Uterus (tissue), 4 donors: ENCODE data around the gene CSDE1. TPM values are rescaled to one million over a fixed set of nuclear protein-coding genes. Genes with fewer than 3 reads are reported as not detected.

Experiments
- DNase-seq, 2 donors: peaks; one replicate each; pipeline ENCODE4 v3.0.0-alpha.2; 2019 to 2020
- H3K27ac ChIP-seq, 2 donors: fragments of 200-600 bp; sonication (generic); 1 replicate in 1 of 2; 2 replicates in 1 of 2; pipeline ENCODE4 v1.5.1; 2016 to 2018
- H3K27me3 ChIP-seq, 2 donors: fragments of 200-600 bp; sonication (generic); one replicate each; pipeline ENCODE4 v1.5.1; 2018 to 2019; ENCODE audit warnings: control low read depth in 1 of 2
- H3K36me3 ChIP-seq, 2 donors: fragments of 200-600 bp; sonication (generic); one replicate each; pipeline ENCODE4 v1.5.1; 2019; ENCODE audit warnings: control low read depth in 1 of 2
- H3K4me1 ChIP-seq, 2 donors: fragments of 200-600 bp; sonication (generic); one replicate each; pipeline ENCODE4 v1.5.1; 2018 to 2019; ENCODE audit warnings: control low read depth in 1 of 2
- H3K4me3 ChIP-seq, 2 donors: fragments of 200-600 bp; sonication (generic); 1 replicate in 1 of 2; 2 replicates in 1 of 2; pipeline ENCODE4 v1.5.1; 2018 to 2019; ENCODE audit warnings: mild to moderate bottlenecking in 1 of 2
- H3K9me3 ChIP-seq, 2 donors: fragments of 200-600 bp; sonication (generic); one replicate each; pipeline ENCODE4 v1.5.1; 2019; ENCODE audit warnings: control low read depth in 1 of 2
- POLR2A ChIP-seq, 2 donors: fragments of 450-650 bp; IDR thresholded peaks; one replicate each; pipeline ENCODE4 v1.6.1; 2016; ENCODE audit warnings: antibody characterized with exemption in 2 of 2, mild to moderate bottlenecking in 1 of 2, moderate library complexity in 1 of 2
- intact Hi-C: fragments of 100-400 bp; cut with DNase I; formaldehyde crosslinking; loops from one replicate; pipeline ENCODE4 v1.15.1; 2023; ENCODE audit warnings: low total_unique reads
- total RNA-seq, 4 donors: library from RNA; depleted of rRNA in 3 of 4; stranded (reverse); fragments of >200 nt in 3 of 4; gene quantifications; one replicate each; pipeline versions ENCODE4 v1.1.0 to v1.2.4, GENCODE V29; 2014 to 2023
- TF ChIP-seq, protein P1 (sequence below), 4 experiments: fragments of 200-600 bp in 2 of 4; fragments of 450-650 bp in 2 of 4; sonication (generic) in 2 of 4; IDR thresholded peaks; one replicate each; pipeline ENCODE4 v1.5.1; 2016 to 2019; ENCODE audit warnings: antibody characterized with exemption in 4 of 4, mild to moderate bottlenecking in 2 of 4, moderate library complexity in 1 of 4
- donor health status: DM: yes; HTN: yes; CAD: no.

CSDE1 gene
- total RNA-seq, 4 donors from 2014 or later: 247 to 1,200 (median 856) TPM

DNA sequence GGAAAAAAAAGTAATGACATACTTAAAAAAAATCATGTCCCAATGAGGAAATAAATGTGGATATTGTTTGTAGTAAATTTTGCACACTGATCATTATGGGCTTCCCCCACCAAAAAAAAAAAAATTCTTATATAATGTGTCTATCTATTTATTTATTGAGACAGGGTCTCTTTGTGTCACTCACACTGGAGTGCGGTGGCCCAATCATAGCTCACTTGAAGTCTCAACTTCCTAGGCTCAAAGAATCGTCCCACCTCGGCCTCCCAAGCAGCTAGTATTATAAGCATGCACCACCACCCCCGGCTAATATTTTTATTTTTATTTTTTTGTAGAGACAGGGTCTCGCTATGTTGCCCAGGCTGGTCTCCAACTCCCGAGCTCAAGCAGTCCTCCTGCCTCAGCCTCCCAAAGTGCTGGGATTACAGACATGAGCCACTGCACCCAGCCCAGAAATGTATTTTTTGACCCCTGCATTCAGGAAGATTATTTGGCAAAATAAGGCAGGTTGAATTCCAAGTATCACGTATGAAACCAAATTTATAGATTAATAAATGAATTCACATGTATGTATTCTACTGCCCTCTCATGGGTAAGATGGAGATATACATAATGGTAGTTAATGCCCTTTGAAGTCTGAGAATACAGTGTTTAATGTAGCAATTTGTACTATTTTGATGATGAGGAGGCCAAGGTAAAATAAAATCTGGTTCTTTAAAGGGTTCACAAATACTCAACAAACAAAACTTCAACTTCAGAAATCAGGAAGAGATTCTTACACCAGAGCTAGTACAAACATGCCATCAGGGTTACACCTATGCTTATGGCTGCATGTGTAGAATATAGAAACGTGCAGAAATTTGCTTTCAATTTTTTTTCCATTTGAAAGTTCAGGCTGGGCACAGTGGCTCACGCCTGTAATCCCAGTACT, 86.5 kb downstream of the CSDE1 start:
- Histone ChIP-seq H3K4me1 (no peaks in the 10 kb centered on the region), H3K27me3 (no peaks in the 10 kb centered on the region), H3K36me3 (no peaks in the 10 kb centered on the region), H3K27ac (no peak overlapping the region), H3K4me3 (no peak overlapping the region), H3K9me3 (no peaks in the 10 kb centered on the region)
- DNase-seq: no peak
- intact Hi-C loops: no loop called here
- TF ChIP-seq, protein P1, sequence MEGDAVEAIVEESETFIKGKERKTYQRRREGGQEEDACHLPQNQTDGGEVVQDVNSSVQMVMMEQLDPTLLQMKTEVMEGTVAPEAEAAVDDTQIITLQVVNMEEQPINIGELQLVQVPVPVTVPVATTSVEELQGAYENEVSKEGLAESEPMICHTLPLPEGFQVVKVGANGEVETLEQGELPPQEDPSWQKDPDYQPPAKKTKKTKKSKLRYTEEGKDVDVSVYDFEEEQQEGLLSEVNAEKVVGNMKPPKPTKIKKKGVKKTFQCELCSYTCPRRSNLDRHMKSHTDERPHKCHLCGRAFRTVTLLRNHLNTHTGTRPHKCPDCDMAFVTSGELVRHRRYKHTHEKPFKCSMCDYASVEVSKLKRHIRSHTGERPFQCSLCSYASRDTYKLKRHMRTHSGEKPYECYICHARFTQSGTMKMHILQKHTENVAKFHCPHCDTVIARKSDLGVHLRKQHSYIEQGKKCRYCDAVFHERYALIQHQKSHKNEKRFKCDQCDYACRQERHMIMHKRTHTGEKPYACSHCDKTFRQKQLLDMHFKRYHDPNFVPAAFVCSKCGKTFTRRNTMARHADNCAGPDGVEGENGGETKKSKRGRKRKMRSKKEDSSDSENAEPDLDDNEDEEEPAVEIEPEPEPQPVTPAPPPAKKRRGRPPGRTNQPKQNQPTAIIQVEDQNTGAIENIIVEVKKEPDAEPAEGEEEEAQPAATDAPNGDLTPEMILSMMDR (IDR thresholded peaks at IDR 0.05): peak in 1 of 4 experiments; percentile 18
- no peak for TF ChIP-seq POLR2A (IDR thresholded peaks at IDR 0.05)

DNA sequence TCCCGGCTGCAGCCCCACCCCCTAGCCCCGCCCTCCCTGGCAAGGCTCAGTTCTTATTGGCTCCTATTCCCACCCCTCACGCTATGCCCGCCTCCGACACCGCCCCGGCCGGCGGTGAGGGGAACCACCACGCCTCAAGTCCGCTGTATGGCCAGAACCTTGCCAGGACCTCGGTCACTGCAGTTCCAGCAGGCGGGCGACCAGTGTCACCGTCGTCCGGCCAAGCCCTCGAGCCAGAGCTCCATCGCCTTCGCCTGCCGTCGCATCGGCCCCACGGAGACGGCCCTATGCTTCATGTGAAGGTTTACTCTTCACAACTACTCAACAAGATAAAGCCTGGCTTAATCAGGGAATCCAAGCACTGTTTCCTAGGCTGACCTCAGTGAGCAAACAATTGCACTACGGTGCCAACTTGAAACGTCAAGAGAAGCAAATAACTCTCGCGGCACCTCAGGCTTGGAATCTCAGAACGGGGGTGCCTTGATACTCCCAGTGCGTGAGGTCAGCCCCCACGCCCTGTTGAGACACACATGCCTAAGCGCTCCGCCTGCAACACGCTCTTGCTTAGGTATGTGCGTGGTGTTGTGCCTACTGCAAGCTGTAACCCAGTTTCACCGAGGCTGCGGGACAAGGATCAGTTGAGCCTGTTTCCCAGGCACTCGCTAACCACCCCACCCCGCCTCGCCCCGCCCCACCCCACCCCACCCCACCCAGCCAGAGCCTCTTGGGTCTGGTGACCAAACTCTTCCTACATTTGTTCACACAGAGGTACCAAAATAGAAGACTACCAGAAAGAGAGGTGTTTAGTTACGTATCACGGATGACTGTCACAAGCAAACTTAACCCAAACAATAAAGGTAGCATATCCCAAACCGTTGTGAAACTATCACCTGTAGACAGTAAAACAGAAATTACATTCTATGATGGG, 87.4 kb downstream of the CSDE1 start:
- no peaks in the 10 kb centered on the region for H3K36me3 ChIP-seq
- peak; percentile 92 to 94 for DNase-seq
- H3K9me3 ChIP-seq: no peaks in the 10 kb centered on the region
- H3K27ac ChIP-seq: peak overlapping the region; percentile 43 to 81
- peak overlapping the region; percentile 56 to 79 for H3K4me3 ChIP-seq
- H3K27me3 ChIP-seq: no peaks in the 10 kb centered on the region
- no peaks in the 10 kb centered on the region for H3K4me1 ChIP-seq
- TF ChIP-seq, protein P1 (IDR thresholded peaks at IDR 0.05): peak in 3 of 4 experiments; percentile 15 to 36 (median 20)
- peak; percentile 55 to 71 for TF ChIP-seq POLR2A (IDR thresholded peaks at IDR 0.05)
- intact Hi-C loops: no loop called here

DNA sequence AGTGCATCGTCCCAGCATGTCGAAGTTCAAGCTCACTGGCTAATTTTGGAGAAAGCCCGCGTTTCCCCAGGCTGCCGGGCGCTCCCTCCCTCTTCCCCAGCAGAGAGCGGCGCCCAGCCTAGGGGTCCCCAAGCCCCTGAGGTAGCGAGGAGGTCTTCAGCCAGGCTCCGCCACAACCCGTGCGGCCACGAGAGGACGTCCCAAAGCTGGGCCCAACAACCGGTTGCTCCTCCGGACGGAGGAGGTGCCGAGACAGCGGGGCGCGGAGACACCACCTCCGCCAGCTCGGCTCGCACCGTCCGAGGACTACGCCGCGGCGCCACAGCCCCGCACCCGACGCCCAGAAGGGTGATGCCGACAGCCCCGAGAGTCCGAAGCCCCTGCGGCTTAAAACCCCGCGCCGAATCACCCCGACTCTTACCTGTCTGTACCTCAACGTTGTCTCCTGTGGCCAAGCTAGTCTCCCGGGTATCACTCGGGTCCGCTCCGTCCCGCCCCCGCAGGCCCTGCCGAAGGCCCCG, 88.2 kb downstream of the CSDE1 start, which contains the start of gene DENND2C:
Gene DENND2C (minus strand): TSS at position 488 of the 521 bp plus-strand sequence. CDS start 44,065 bp downstream, outside the sequence.
- Histone ChIP-seq H3K27ac (peak within 1 kb of the TSS; percentile 43 to 81), H3K36me3 (no peaks in the 10 kb centered on the region), H3K9me3 (no peaks in the 10 kb centered on the region), H3K4me3 (peak within 1 kb of the TSS; percentile 56 to 79), H3K4me1 (no peaks in the 10 kb centered on the region), H3K27me3 (no peaks in the 10 kb centered on the region)
- intact Hi-C loops: no loop called here
- DNase-seq: no peak
- TF ChIP-seq POLR2A (IDR thresholded peaks at IDR 0.05): peak in 1 of 2 donors; percentile 22
- TF ChIP-seq, protein P1 (IDR thresholded peaks at IDR 0.05): no peak

DNA sequence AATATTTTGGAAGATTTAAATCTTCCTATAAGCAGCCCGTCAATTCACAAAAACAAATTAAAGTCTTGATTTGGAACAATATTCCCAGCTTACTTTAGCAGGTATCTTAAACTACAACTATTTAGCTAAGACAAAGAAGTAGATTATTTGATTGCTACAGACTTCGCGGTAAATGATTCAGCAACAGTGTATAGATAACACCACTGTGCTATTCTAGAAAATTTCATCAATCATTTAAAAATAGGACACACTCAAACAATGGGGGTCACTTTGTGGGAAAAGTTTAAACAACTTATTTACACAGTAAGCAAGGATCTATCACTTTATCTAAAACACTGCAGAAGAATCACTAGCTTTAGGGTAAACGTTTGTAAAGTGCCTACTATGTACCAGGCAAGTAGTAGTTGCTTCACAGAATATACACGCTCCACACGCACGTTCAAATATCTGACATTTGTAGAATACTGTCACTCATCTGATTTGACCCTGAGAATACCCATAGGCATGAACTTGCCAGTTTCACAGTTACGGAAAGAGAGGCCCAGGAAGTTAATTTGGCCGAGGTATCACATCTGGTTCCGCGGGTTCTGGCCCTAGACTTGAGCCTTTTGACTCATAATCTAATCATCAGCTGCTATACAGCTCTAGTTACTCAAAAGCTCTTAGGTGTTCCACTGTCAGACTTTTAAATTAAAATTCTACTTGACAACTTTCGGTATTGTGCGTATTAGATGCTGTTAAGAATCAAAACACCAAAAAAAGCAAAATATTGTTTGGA, 88.8 kb downstream of the CSDE1 start:
- no peak for TF ChIP-seq POLR2A (IDR thresholded peaks at IDR 0.05)
- TF ChIP-seq, protein P1 (IDR thresholded peaks at IDR 0.05): no peak
- Histone ChIP-seq H3K4me3 (peak overlapping the region; percentile 56 to 79), H3K27me3 (no peaks in the 10 kb centered on the region), H3K9me3 (no peaks in the 10 kb centered on the region), H3K36me3 (no peaks in the 10 kb centered on the region), H3K27ac (peak overlapping the region; percentile 43 to 81), H3K4me1 (no peaks in the 10 kb centered on the region)
- DNase-seq: no peak
- intact Hi-C loops: no loop called here
